NCI-H1105 treated with DMSO at 0.1 percent for 48 hours (cell line): ENCODE results near the gene G2E3.
"Not testable (repeated sequence)": the region's sequence is repeated elsewhere in the genome, so short reads cannot be mapped to it uniquely, and the experiment has no call there.

Source experiments
- DNase-seq: peaks from one replicate; lab custom pipeline; 2025; lab: John Stamatoyannopoulos, UW

Gene G2E3

GRCh38 chr14:30559638-30560091, 707 bp downstream of the G2E3 start:
- DNase-seq: peak; percentile 56

- DNase-seq: no peak
Observed at GRCh38 chr14:30560581-30560980, 1.6 kb downstream of the G2E3 start.

- no peak for DNase-seq
Observed at GRCh38 chr14:30564235-30564867, 5.4 kb downstream of the G2E3 start.

GRCh38 chr14:30564868-30565248, 5.9 kb downstream of the G2E3 start:
- no peak for DNase-seq

GRCh38 chr14:30569216-30569902, 10.4 kb downstream of the G2E3 start:
- no peak for DNase-seq

- no peak for DNase-seq
Observed at GRCh38 chr14:30569903-30570226, 10.9 kb downstream of the G2E3 start.

GRCh38 chr14:30572237-30572636, 13.3 kb downstream of the G2E3 start:
- no peak for DNase-seq

- no peak for DNase-seq
Observed at GRCh38 chr14:30572771-30573170, 13.8 kb downstream of the G2E3 start.

GRCh38 chr14:30573226-30573814, 14.4 kb downstream of the G2E3 start:
- no peak for DNase-seq

GRCh38 chr14:30573966-30574365, 15.0 kb downstream of the G2E3 start:
- no peak for DNase-seq

GRCh38 chr14:30574777-30575176, 15.8 kb downstream of the G2E3 start:
- DNase-seq: not testable (repeated sequence)

- DNase-seq: not testable (repeated sequence)
Observed at GRCh38 chr14:30576333-30576732, 17.4 kb downstream of the G2E3 start.

GRCh38 chr14:30580616-30581282, 21.8 kb downstream of the G2E3 start:
- DNase-seq: no peak

GRCh38 chr14:30581283-30581625, 22.3 kb downstream of the G2E3 start:
- DNase-seq: no peak

GRCh38 chr14:30582376-30582775, 23.4 kb downstream of the G2E3 start:
- DNase-seq: no peak

- DNase-seq: no peak
Observed at GRCh38 chr14:30584058-30584630, 25.2 kb downstream of the G2E3 start.

- no peak for DNase-seq
Observed at GRCh38 chr14:30585204-30585603, 26.2 kb downstream of the G2E3 start.

GRCh38 chr14:30587141-30587540, 28.2 kb downstream of the G2E3 start:
- DNase-seq: no peak

GRCh38 chr14:30588873-30589272, 29.9 kb downstream of the G2E3 start:
- DNase-seq: no peak

GRCh38 chr14:30596935-30597334, 38.0 kb downstream of the G2E3 start:
- DNase-seq: no peak

- DNase-seq: no peak
Observed at GRCh38 chr14:30597504-30597903, 38.5 kb downstream of the G2E3 start.
